Activated CD4-positive, alpha-beta T cell treated with anti-CD3 and anti-CD28 coated beads, Interleukin-2, amount 50 U/mL, for 24 hours (primary cell): ENCODE results near the gene CST6.

ENCODE experiments used
- DNase-seq, 2 donors: peaks; one replicate each; pipeline ENCODE4 v3.0.0-alpha.2; 2020; ENCODE audit warnings: low read depth in 1 of 2, low spot score in 1 of 2

CST6 gene, protein sequence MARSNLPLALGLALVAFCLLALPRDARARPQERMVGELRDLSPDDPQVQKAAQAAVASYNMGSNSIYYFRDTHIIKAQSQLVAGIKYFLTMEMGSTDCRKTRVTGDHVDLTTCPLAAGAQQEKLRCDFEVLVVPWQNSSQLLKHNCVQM

DNA sequence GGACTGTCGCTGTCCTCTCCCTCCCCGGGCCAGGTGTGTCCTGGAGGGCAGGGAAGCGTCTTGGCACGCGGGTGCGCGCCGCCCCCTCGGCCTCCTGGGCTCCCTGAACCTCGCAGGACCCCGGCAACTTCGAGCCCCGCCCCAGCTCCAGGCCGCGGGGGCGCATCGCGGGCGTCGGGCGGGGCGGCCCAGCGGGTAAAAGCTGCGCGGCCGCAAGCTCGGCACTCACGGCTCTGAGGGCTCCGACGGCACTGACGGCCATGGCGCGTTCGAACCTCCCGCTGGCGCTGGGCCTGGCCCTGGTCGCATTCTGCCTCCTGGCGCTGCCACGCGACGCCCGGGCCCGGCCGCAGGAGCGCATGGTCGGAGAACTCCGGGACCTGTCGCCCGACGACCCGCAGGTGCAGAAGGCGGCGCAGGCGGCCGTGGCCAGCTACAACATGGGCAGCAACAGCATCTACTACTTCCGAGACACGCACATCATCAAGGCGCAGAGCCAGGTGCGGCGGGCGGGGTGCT is at the start of gene CST6:
Gene CST6, plus strand, starts transcription at position 224 of the 519 bp plus-strand sequence. Its CDS starts 37 bp downstream, at position 261.
- no peak for DNase-seq

DNA sequence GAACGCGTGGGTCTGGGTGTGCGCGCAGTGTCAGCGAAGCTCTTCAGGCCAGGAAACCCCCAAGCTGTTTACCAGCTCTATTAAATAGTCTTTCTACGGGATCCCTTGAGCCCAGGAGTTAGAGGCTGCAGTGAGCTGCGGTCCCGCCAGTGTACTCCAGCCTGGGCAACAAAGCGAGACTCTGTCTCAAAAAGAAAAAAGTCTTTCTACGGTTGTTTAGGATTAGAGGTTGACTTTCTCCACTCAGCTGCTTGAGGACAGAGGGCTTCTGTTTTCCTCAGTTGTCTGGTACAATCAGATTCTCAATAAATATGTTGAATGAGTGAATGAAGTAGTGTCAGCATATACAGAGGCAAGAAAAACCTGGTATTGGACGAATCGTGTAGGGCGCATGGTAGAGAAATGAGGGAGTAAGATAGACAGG is 49.7 kb upstream of the CST6 start:
- DNase-seq: no peak

DNA sequence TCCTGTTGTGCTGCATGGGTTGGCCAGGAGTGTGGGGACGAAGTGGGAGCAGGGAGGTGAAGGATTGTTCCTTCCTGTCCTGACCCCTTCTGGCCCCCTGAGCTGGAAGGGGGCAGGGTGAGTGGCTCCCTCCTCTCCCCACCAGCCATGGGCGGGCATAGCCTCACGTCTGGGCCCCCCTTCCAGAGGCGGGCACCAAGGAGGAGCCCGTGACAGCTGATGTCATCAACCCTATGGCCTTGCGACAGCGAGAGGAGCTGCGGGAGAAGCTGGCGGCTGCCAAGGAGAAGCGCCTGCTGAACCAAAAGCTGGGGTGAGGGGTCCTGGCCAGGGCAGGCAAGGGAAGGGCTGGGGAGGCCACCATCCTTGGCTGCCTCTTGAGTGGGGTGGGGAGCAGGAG is 46.9 kb upstream of the CST6 start:
- no peak for DNase-seq

DNA sequence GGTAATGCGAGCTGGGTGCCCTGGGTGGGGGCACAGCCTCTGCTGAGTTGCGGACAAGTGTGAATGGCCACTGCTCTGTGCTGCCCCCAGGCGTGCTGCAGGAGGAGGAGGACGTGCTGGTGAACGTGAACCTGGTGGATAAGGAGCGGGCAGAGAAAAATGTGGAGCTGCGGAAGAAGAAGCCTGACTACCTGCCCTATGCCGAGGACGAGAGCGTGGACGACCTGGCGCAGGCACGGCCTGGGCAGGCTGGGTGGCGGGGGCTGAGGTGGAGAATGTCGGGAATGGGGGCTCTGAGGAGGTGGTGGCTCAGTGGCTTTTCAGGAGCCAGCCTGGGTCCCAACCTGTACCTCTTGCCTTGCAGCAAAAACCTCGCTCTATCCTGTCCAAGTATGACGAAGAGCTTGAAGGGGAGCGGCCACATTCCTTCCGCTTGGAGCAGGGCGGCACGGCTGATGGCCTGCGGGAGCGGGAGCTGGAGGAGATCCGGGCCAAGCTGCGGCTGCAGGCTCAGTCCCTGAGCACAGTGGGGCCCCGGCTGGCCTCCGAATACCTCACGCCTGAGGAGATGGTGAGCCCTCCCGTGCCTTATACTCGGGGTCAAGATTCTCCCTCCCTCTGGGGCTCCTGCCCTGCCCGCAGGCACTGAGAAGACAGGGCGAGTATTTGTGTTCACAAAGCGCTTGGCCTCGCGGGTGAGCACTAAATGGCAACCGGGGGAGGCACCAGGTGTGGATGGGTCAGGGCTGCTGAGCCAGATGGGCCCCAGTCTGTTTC is 45.6 kb upstream of the CST6 start:
- DNase-seq: no peak

DNA sequence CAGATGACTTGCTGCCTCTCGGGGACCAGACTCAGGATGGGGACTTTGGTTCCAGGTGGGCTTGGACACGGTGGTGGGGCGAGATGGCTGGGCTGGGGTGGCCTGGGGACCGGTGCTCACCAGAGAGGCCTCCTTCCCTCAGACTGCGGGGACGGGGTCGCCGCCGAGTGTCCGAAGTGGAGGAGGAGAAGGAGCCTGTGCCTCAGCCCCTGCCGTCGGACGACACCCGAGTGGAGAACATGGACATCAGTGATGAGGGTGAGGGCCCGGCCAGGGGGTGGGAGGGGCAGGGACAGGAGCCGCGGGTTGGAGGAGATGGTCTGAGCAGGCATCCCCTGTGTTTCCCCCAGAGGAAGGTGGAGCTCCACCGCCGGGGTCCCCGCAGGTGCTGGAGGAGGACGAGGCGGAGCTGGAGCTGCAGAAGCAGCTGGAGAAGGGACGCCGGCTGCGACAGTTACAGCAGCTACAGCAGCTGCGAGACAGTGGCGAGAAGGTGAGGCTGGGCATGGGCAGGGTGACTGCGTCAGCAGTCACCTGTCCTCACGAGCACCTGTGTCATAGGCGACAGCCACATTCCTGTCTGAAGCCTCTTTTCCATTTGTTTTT is 44.4 kb upstream of the CST6 start:
- no peak for DNase-seq

DNA sequence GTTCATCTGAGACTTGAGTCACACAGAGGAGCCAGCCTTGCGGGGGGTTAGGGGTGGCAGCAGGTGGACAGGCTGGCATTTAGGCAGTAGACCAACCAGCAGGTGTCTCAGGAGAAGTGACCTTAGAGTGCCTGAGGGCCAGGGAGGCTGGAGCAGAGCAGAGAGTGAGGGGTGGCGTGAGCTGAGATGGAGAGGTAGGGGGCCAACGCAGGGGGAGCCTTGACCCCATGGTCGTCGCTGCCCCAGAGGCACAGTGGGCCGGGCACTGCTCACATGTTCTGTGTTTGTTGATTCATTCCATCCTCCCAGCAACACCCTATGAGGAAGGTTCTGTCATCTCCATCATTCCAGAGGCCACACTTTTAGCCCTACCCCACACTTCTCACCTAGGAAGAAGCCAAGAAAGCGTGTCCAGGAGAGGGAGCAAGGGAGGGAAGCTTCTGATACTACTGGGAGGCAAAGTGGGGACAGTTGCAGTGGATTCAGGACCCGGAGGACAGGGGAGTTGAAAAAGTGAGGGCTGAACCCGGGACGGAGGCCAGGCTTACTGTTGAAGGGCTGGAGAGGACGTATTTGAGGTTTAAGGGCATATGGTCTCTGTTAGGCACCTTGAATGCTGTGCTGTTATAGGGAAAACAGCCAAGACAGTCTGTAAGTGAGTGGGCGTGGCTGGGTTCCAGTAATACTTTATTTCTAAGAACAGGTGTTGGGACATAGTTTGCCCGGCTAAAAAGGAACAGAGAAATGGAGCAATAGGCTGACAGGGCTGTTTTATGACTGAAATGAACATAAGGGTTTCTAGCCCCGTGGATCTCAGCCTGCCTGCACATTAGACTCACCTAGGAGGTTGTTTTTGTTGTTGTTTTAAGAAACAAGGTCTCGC is 43.0 kb upstream of the CST6 start:
- no peak for DNase-seq

DNA sequence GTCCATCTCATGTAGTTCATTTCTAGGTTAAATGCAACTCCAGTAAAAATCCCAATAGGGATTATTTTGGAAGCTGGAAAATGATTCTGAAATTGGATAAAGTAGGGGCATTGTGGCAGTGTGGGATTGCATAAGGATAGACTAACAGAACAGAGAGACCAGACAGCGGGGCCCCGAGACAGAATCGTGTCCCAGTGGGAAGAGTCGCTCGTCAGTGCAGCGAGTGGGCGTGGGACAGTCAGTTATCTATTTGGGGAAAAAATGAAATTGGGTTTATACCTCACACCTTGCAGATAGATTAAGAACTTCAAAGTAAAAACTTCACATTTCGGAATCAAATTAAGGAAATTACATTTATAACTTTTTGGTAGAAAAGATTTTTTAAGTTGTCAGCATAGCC is 39.7 kb upstream of the CST6 start:
- no peak for DNase-seq

DNA sequence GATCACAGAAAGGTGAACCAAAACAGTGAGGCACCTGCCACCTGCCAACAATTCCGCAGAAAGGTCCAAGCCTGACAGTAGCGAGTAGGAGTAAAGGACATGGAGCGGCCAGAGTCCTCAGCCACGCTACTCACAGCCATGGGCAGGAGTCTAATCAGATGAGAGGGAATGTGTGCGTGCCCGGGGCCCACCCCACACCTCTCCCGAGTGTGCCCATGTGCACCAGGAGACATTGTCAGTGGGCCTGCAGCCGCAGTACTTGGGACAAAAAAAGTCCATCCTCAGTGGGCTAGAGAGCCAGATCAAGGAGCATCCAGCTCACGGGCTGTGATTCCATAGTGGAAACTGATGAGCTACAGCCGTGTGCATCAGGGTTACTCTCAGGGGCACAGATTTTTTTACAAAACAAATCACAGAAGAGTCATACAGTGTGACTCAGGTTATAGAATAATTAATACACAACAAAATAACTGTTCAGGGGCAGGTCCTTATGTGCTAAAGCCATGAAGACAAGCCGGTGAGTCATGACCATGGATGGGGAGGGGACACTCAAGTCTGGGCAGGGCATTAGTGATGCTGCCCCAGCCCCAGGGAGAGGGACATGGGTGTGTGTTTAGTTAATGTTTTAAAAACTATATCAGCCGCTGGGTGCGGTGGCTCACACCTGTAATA is 38.2 kb upstream of the CST6 start:
- no peak for DNase-seq

DNA sequence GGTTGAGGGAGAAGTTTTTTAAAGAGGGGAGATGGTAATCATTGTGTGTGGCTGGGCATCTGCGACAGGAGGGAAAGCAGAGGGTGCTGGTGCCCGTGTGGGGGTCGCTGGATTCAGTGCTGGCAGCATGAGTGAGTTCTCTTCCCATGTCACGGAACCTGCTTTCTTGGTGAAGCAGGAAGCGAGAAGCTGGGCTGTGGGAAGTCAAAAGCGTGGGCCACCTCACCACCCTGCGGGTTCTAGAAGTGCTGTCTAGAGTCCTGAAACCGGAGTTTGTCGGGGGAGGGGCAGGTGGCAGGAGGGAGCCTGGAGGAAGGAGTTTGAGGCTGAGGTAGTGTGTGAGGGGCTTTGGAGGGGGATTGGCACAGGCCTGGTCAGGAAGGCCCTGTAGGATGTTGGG is 36.0 kb upstream of the CST6 start:
- no peak for DNase-seq

DNA sequence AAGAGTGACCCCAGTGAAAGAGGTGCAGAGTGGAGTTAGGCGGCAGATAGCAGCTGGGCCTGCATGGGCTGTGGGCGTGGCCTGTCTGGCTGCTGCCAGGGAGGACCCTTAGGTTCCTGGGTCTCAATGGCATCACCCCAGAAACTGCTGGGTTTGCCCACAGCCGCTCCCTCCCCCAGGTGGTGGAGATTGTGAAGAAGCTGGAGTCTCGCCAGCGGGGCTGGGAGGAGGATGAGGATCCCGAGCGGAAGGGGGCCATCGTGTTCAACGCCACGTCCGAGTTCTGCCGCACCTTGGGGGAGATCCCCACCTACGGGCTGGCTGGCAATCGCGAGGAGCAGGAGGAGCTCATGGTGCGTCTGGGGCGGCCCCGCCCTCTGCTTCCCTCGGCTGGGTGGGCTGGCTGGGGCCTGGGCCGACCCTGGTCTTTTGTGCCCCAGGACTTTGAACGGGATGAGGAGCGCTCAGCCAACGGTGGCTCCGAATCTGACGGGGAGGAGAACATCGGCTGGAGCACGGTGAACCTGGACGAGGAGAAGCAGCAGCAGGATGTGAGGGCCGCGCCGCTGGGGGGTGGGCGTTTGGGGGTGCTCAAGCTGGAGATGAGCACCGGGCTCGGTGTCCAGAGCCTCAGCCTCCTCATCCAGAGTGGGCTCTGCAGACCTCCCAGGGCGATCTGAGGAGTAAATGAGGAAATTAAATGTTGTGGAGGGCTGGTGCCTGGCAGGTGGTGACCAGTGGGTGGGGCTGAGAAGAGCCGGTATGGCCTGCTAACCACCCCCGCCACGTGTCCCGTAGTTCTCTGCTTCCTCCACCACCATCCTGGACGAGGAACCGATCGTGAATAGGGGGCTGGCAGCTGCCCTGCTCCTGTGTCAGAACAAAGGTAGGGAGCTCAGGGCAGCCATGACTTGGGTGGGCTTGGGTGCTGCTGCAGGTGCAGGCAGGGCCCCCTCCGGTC is 35.3 kb upstream of the CST6 start:
- DNase-seq: no peak

DNA sequence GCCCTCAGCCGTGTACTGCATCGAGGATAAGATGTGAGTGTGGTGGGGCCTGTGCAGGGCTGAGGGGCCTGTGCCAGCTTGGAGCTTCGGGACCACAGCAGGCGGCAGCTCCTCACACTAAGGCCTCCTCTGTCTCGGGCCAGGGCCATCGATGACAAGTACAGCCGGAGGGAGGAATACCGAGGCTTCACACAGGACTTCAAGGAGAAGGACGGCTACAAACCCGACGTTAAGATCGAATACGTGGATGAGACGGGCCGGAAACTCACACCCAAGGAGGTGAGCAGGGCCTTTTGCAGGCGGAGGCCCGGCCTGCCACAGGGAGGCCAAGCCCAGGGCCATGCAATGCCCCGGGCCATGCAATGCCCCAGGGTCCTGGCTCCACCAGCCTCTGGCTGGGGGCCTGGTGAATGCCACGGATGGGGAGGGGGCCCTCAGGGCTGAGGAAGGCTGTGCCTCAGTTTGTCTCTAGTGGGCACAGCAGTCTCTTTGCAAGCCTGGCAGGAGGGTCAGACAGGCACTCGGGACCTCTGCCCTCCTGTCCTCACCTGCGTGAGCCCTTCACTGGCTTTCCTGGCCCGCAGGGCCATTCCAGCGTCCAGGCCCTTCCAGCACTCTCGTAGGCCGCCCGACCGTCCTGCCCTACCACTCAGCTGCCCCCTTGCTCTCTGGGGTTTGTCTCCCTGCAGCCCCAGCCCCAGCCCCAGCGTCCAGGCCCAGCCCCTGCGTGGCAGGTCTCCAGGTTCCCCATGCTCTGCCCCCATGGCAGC is 34.0 kb upstream of the CST6 start:
- DNase-seq: no peak

DNA sequence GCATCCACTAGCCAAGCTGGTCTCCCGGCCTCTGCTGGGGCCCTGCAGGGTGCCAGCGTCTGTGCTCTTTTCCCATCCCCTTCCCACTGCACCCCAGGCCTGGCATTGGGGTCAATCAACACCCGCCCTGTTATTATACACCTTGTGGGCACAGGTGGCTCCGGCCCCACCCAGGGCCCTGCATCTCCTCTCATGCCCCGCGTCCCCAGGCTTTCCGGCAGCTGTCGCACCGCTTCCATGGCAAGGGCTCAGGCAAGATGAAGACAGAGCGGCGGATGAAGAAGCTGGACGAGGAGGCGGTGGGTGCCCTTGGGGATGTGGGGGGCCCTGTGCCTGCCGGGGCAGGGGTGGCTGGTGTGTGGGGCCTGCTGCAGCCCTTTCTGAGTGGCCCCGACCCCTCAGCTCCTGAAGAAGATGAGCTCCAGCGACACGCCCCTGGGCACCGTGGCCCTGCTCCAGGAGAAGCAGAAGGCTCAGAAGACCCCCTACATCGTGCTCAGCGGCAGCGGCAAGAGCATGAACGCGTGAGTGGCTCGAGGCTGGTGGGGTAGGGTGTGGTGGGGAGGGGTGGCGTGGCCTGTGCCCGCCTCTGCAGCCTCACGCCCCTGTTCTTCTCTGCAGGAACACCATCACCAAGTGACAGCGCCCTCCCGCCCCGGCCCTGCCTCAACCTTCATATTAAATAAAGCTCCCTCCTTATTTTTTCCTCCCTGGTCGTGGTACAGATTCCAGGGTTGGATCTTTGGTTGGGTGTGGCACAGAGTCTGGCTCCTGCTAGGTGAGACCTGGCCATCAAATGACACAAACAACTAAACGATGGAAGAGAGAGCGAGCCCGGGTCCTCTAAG is 33.2 kb upstream of the CST6 start:
- no peak for DNase-seq

DNA sequence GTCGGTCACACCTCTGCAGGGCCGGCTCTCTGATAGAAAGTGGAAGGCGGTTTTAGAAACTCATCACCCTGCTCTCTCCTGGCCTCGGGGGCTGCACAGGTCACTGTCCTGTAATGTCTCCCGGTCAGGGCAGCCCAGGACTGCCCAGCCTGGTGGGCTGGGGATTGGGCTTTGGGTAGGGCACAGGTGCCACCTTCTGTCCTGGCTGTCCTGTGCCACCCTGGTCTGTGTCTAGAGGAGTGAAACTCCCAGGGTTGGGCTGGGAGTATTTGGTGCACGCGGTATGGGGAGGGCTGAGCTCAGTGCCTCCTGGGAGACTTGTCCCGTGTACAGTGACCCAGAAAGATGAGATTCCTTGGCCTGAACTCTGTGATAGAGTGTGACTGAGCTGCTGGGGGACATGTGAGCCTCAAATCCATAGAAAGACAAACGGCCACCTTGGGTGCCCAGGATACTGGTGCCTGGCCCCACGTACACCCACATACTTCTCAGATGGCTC is 32.5 kb upstream of the CST6 start:
- DNase-seq: no peak

DNA sequence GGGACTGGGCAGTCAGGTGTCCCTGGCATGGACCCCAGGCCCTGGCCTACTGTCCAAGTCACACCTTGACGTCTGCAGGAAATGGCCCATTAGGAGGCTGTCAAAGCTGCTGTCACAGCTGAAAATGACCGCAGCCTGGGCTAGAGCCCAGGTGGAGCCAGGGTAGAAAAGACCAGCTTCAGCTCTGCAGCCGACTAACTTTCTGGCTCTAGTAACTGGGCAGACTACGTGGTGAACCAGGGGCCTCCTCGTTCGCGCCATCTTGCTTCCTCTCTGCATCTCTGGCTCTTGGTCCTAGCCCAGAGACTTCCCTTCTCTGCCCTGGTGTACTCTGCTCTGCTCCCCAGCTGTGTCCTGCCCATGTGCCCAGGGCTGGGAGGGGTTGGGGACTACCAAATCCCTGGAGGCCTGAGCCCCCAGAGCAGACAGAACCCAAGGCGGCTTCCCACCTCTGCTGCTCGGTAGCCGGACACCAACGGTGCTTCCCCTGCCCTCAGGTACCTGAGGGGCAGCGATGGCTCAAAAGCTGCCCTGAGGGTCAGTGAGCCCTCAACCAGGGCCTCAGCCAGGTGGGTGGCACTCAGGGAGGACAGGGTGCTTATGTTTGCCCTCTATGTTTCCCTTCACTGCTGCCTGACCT is 30.6 kb upstream of the CST6 start:
- no peak for DNase-seq

DNA sequence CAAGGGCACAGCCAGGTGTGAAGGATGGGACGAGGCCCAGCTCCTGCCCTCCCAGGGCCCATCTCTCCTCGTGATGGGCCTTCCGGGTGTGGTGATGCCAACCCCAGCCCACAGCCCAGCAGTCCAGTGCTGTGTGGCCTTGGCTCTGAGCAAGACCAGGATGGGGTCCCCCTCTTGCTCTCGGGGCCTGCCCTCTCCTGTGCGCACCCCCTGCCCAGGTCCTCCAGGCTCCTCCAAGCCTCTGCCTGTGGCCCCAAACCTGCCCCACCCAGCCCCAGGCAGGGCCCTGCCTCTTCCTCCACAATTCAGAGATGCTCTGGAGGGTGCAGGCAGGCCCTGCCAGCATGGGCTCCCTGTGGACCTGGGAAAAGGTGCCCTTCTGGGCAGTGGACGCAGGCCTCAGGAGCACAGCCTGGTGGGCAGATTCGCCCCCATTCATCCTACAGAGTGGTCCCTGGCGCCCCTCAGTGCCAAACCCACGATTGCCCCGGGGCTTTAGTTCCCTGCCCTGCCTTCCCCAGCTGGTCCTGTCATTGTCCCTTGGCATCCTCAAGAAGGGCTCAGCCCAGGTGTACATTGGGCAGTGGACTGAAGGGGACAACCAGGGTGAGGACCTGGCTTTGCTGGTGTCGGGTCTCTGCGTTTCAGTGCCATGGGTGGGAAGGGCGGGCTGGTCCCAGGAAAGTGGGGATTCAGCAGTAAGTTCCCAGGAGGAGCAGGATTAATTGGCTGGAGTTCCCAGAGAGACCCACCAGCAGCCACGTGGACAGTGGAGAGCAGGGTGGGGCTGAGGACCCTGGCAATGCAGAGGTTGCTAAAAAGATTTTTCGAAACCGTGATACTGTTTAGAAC is 29.6 kb upstream of the CST6 start:
- no peak for DNase-seq

DNA sequence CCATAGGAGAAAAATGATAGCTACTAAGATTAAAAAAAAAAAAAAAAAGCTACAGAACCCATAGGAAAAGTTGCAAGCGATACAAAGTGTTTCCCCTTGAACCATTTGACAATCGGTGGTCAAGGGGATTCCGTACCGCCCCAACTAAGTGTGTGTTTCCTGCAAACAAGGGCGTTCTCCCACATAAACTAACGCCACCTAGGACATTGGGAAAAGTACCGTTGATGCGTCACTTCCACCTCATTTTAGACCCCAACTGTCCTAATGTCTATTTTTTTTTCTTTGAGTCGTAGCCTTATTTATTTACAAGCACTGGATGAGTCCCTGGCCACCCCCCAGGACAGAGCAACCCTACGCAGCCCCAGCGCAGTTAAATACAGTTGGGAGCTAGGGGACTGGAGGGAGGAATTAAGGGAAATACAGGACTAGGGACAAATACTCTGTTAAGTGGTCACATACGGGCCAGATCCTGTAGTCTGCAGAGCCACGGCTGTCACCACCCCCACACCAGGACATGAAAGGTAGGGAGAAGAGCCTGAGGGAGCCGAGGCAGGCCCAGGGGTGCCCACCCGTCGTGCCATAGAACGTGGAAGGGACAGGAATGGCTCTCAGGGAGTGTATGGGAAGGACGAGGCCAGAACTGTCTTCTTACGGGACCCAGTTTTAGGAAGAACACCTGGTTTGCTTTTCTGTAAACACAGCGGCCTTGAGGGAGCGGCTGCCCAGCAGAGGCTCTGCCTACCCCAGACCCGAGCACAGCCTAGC is 28.8 kb upstream of the CST6 start:
- DNase-seq: no peak
